Smooth muscle cell (in vitro differentiated cells): ENCODE data around the gene TBCEL. TPM values are rescaled to one million over a fixed set of nuclear protein-coding genes. Genes with fewer than 3 reads are reported as not detected.

Experiments
- DNase-seq: peaks from one replicate; lab custom pipeline; 2025; ENCODE audit not compliant: unreplicated experiment; lab: John Stamatoyannopoulos, UW
- H2AFZ ChIP-seq: fragments of 200-600 bp; sonication (generic); 2 replicates; pipeline ENCODE4 v1.6.0; 2016; ENCODE audit warnings: antibody characterized with exemption, low read depth, mild to moderate bottlenecking
- H3F3A ChIP-seq: fragments of 200-600 bp; sonication (generic); 2 replicates; pipeline ENCODE4 v1.6.0; 2017; ENCODE audit warnings: antibody characterized with exemption, low read depth
- H3K27ac ChIP-seq: fragments of 200-600 bp; sonication (generic); 2 replicates; pipeline ENCODE4 v1.5.1; 2016; ENCODE audit warnings: low read depth, mild to moderate bottlenecking
- H3K27me3 ChIP-seq: fragments of 200-600 bp; sonication (generic); 2 replicates; pipeline ENCODE4 v1.6.1; 2016; ENCODE audit warnings: low read depth, mild to moderate bottlenecking
- H3K36me3 ChIP-seq: fragments of 200-600 bp; sonication (generic); 2 replicates; pipeline ENCODE4 v1.5.1; 2016; ENCODE audit warnings: low read depth
- H3K4me1 ChIP-seq: fragments of 200-600 bp; sonication (generic); 2 replicates; pipeline ENCODE4 v1.5.1; 2016; ENCODE audit warnings: low read depth
- H3K4me2 ChIP-seq: fragments of 200-600 bp; sonication (generic); 2 replicates; pipeline ENCODE4 v1.6.0; 2016; ENCODE audit warnings: mild to moderate bottlenecking
- H3K4me3 ChIP-seq: fragments of 200-600 bp; sonication (generic); 2 replicates; pipeline ENCODE4 v1.5.1; 2016; ENCODE audit warnings: mild to moderate bottlenecking
- H3K79me2 ChIP-seq: fragments of 200-600 bp; sonication (generic); 2 replicates; pipeline ENCODE4 v1.6.0; 2016; ENCODE audit warnings: low read depth, mild to moderate bottlenecking
- H3K9ac ChIP-seq: fragments of 200-600 bp; sonication (generic); 2 replicates; pipeline ENCODE4 v1.6.0; 2016; ENCODE audit warnings: low read depth
- H3K9me3 ChIP-seq: fragments of 200-600 bp; sonication (generic); replicated peaks from 2 replicates; pipeline ENCODE4 v1.5.1; 2016; ENCODE audit warnings: low read depth
- H4K20me1 ChIP-seq: fragments of 200-600 bp; sonication (generic); 2 replicates; pipeline ENCODE4 v1.6.0; 2016; ENCODE audit warnings: low read depth
- WGBS: methylation state at CpG from one replicate; pipeline ENCODE4 v1.1.7; 2016; ENCODE audit warnings: low lambda C conversion rate; 5-methylcytosine and 5-hydroxymethylcytosine counted together
- polyA plus RNA-seq: library from polyadenylated mRNA; unstranded; fragments of >200 nt; fragmentation: Nextera tagmentation; extraction: Ambion mirVana; gene quantifications from 2 replicates; pipeline ENCODE4 v1.2.1, GENCODE V29; 2016
- total RNA-seq: library from RNA; depleted of rRNA; stranded (reverse); fragments of >200 nt; gene quantifications from 2 replicates; pipeline ENCODE4 v1.2.3, GENCODE V29; 2014
- TF ChIP-seq, protein P1 (sequence below): fragments of 200-600 bp; sonication (generic); IDR thresholded peaks from 2 replicates; pipeline ENCODE4 v1.5.1; 2017; ENCODE audit warnings: borderline replicate concordance, mild to moderate bottlenecking, antibody characterized with exemption; ENCODE audit not compliant: insufficient read depth, poor library complexity, severe bottlenecking

Gene TBCEL
- total and polyA plus RNA-seq, 2 experiments from 2014 or later = 9.6 to 16.0 TPM

DNA sequence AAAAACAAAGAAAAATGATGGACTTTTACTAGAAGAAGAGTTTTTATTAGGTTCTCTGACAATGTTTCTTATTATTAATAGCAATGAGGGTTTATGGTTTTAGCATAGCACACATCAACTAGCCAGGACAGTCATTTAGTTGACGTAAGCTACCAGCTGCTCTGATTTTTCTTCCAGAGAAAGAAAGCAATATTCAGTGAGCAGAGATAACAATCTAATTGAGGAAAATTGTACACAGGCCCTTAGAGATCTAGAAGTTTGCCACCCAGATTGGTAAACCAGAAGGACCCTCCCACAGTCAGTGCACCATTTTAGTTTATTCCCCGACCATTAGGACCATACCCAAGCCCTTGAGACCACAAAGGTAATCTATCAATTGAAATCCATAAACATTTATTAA is 28.7 kb upstream of the TBCEL start:
- 95% methylated on average over 2 of the region's 2 CpGs for WGBS
- H3K4me1 ChIP-seq = no peaks in the 10 kb centered on the region
- no peaks in the 10 kb centered on the region for H4K20me1 ChIP-seq
- H3K9me3 ChIP-seq = no peaks in the 10 kb centered on the region
- no peak overlapping the region for H2AFZ ChIP-seq
- H3K27me3 ChIP-seq = peaks cover 33% of the 10 kb centered on the region
- TF ChIP-seq, protein P1, sequence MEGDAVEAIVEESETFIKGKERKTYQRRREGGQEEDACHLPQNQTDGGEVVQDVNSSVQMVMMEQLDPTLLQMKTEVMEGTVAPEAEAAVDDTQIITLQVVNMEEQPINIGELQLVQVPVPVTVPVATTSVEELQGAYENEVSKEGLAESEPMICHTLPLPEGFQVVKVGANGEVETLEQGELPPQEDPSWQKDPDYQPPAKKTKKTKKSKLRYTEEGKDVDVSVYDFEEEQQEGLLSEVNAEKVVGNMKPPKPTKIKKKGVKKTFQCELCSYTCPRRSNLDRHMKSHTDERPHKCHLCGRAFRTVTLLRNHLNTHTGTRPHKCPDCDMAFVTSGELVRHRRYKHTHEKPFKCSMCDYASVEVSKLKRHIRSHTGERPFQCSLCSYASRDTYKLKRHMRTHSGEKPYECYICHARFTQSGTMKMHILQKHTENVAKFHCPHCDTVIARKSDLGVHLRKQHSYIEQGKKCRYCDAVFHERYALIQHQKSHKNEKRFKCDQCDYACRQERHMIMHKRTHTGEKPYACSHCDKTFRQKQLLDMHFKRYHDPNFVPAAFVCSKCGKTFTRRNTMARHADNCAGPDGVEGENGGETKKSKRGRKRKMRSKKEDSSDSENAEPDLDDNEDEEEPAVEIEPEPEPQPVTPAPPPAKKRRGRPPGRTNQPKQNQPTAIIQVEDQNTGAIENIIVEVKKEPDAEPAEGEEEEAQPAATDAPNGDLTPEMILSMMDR = no peak
- H3K79me2 ChIP-seq = no peaks in the 10 kb centered on the region
- H3K36me3 ChIP-seq = no peaks in the 10 kb centered on the region
- no peaks in the 10 kb centered on the region for H3F3A ChIP-seq
- no peak overlapping the region for H3K4me3 ChIP-seq
- DNase-seq = no peak
- no peak overlapping the region for H3K27ac ChIP-seq
- no peak overlapping the region for H3K4me2 ChIP-seq
- no peak overlapping the region for H3K9ac ChIP-seq

DNA sequence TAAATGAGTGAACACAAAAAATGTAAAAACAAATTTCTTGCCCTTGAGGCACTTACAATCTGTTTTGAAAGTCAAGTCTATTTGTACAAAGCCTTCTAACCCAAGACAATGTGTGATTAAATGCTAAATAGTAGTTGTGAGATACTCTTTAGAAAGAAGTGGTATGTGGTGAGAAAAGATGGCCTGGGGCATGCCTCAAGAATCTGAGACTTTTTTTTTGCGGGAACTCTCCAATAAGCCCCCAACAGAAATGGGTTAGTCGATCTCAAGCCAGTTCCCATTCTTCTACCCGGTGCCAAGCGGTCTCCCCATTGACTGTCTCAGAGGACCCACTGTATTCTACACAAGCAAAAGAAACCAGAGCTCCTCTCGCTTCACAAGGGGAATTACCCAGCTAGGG is 26.9 kb upstream of the TBCEL start:
- Histone ChIP-seq H4K20me1 (no peaks in the 10 kb centered on the region), H3K9ac (no peak overlapping the region), H3K4me3 (no peak overlapping the region), H2AFZ (no peak overlapping the region), H3F3A (no peaks in the 10 kb centered on the region), H3K27ac (no peak overlapping the region), H3K4me2 (no peak overlapping the region), H3K79me2 (no peaks in the 10 kb centered on the region), H3K4me1 (no peaks in the 10 kb centered on the region), H3K27me3 (peaks cover 19% of the 10 kb centered on the region), H3K9me3 (no peaks in the 10 kb centered on the region), H3K36me3 (no peaks in the 10 kb centered on the region)
- WGBS = 90% methylated on average over 5 of the region's 5 CpGs
- DNase-seq = no peak
- TF ChIP-seq, protein P1 = no peak

DNA sequence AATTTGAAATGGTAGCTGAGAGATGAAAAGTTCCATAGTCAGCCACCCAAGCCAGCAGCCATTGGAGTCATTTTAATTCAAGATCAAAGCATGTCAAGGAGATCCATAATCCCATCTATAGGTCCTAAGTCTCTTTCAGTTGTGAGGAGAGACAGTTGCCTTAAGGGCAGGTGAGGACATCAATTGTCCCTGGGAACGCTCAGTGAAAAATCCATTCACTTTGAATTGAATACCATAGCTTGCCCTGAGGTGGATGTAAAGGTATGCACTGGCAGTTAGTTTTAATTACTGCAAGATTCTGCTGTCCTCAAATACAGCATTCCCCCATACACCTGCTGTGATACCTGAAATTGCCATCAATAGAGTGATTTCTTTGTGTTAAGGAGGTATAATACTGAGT is 25.3 kb upstream of the TBCEL start:
- DNase-seq = no peak

More for the DNA sequence above, 25.3 kb upstream of the TBCEL start:
- H2AFZ ChIP-seq = no peak overlapping the region
- no peaks in the 10 kb centered on the region for H3F3A ChIP-seq
- peaks cover 11% of the 10 kb centered on the region for H3K27me3 ChIP-seq
- no peaks in the 10 kb centered on the region for H3K4me1 ChIP-seq
- no peak overlapping the region for H3K4me3 ChIP-seq
- H3K36me3 ChIP-seq = no peaks in the 10 kb centered on the region
- no peaks in the 10 kb centered on the region for H3K9me3 ChIP-seq
- no peak overlapping the region for H3K9ac ChIP-seq
- no peaks in the 10 kb centered on the region for H3K79me2 ChIP-seq
- TF ChIP-seq, protein P1 = no peak
- no peak overlapping the region for H3K4me2 ChIP-seq
- no peaks in the 10 kb centered on the region for H4K20me1 ChIP-seq
- H3K27ac ChIP-seq = no peak overlapping the region
- WGBS = 56% methylated on average over 1 of the region's 1 CpG
